HepG2 (cell line): Measurements from ENCODE around the gene PDE4D. TPM values are rescaled to one million over a fixed set of nuclear protein-coding genes. Genes with fewer than 3 reads are reported as not detected.

Experiments
- FLYWCH1 ChIP-seq: sonication (generic); formaldehyde crosslinking; IDR thresholded peaks from 2 replicates; pipeline ENCODE4 v1.8.1; 2023; ENCODE audit warnings: mild to moderate bottlenecking, missing genetic modification reagents
- HNRNPLL ChIP-seq: fragments of 200-400 bp; formaldehyde crosslinking; IDR thresholded peaks from 2 replicates; pipeline ENCODE4 v1.6.1; 2017; ENCODE audit warnings: mild to moderate bottlenecking, low read depth, low read length; ENCODE audit not compliant: poor library complexity, severe bottlenecking
- KAT8 ChIP-seq: IDR thresholded peaks from 2 replicates; pipeline ENCODE4 v1.6.1; 2016; ENCODE audit warnings: missing genetic modification reagents, missing compliant biosample characterization
- KDM5A ChIP-seq: fragments of 200-600 bp; sonication (generic); IDR thresholded peaks from 2 replicates; pipeline ENCODE4 v1.7.0; 2018; ENCODE audit warnings: antibody characterized with exemption, mild to moderate bottlenecking, low read length, borderline replicate concordance
- MIER3 ChIP-seq: IDR thresholded peaks from 2 replicates; pipeline ENCODE4 v1.6.1; 2016; ENCODE audit warnings: missing compliant biosample characterization, borderline replicate concordance
- NFE2L2 ChIP-seq: fragments of 150-350 bp; IDR thresholded peaks from 2 replicates; pipeline ENCODE4 v1.6.1; 2014; ENCODE audit warnings: low read length
- RFXAP ChIP-seq: sonication (generic); formaldehyde crosslinking; IDR thresholded peaks from 2 replicates; pipeline ENCODE4 v1.4.0; 2020; ENCODE audit warnings: missing genetic modification reagents, borderline replicate concordance
- SIX1 ChIP-seq: sonication (generic); formaldehyde crosslinking; IDR thresholded peaks from 2 replicates; pipeline ENCODE4 v1.4.0; 2020; ENCODE audit warnings: missing genetic modification reagents, borderline replicate concordance
- SMYD3 ChIP-seq: sonication (generic); formaldehyde crosslinking; IDR thresholded peaks from 2 replicates; pipeline ENCODE4 v1.8.1; 2023; ENCODE audit warnings: mild to moderate bottlenecking, missing genetic modification reagents
- ZNF251 ChIP-seq: sonication (generic); formaldehyde crosslinking; IDR thresholded peaks from 2 replicates; pipeline ENCODE4 v1.9.0; 2021; ENCODE audit warnings: mild to moderate bottlenecking, missing genetic modification reagents
- ZNF329 ChIP-seq: sonication (generic); formaldehyde crosslinking; IDR thresholded peaks from 2 replicates; pipeline ENCODE4 v1.9.0; 2021; ENCODE audit warnings: low read depth, mild to moderate bottlenecking, missing genetic modification reagents
- ZNF333 ChIP-seq: sonication (generic); formaldehyde crosslinking; IDR thresholded peaks from 2 replicates; pipeline ENCODE4 v1.4.0; 2020; ENCODE audit warnings: mild to moderate bottlenecking, missing genetic modification reagents, borderline replicate concordance
- ZNF451 ChIP-seq: sonication (generic); formaldehyde crosslinking; IDR thresholded peaks from 2 replicates; pipeline ENCODE4 v1.5.0; 2020; ENCODE audit warnings: mild to moderate bottlenecking, missing genetic modification reagents
- ZNF619 ChIP-seq: sonication (generic); formaldehyde crosslinking; IDR thresholded peaks from 2 replicates; pipeline ENCODE4 v1.4.0; 2020; ENCODE audit warnings: mild to moderate bottlenecking, missing genetic modification reagents
- ZNF713 ChIP-seq: sonication (generic); formaldehyde crosslinking; IDR thresholded peaks from 2 replicates; pipeline ENCODE4 v1.4.0; 2020; ENCODE audit warnings: mild to moderate bottlenecking, missing genetic modification reagents
- polyA plus RNA-seq, 8 experiments: library from polyadenylated mRNA; depleted of rRNA in 3 of 8; stranded (reverse) in 7 of 8; unstranded in 1 of 8; fragments of >200 nt; fragmentation: Illumina TruSeq in 4 of 8; extraction: Trizol in 4 of 8; gene quantifications; 2 replicates each; pipeline versions ENCODE4 v1.2.1 to v1.2.3, GENCODE V29; 2011 to 2016; ENCODE audit warnings: low read depth in 4 of 8, missing spikeins in 1 of 8, mixed read lengths in 1 of 8; ENCODE audit not compliant: insufficient read depth in 1 of 8
- total RNA-seq, 5 experiments: library from RNA; depleted of rRNA; stranded (reverse); fragments of >200 nt; fragmentation: Illumina TruSeq; extraction: Trizol; gene quantifications; 2 replicates each; pipeline ENCODE4 v1.2.3, GENCODE V29; 2016; ENCODE audit warnings: low read depth in 1 of 5
- TF ChIP-seq, protein P1 (sequence below): sonication (generic); formaldehyde crosslinking; IDR thresholded peaks from 2 replicates; pipeline ENCODE4 v1.4.0; 2020; ENCODE audit warnings: missing genetic modification reagents
- TF ChIP-seq, protein P2 (sequence below): sonication (generic); formaldehyde crosslinking; IDR thresholded peaks from 2 replicates; pipeline ENCODE4 v1.8.0; 2022; ENCODE audit warnings: mild to moderate bottlenecking, missing genetic modification reagents, moderate library complexity
- TF ChIP-seq, protein P3 (sequence below): sonication (generic); formaldehyde crosslinking; IDR thresholded peaks from 2 replicates; pipeline ENCODE4; 2020; ENCODE audit warnings: missing genetic modification reagents, mild to moderate bottlenecking, borderline replicate concordance
- TF ChIP-seq, protein P4 (sequence below): IDR thresholded peaks from 2 replicates; pipeline ENCODE4 v1.6.1; 2016
- TF ChIP-seq, protein P5 (sequence below): sonication (generic); formaldehyde crosslinking; conservative IDR thresholded peaks from 2 replicates; pipeline ENCODE4 v1.4.0; 2020; ENCODE audit warnings: missing genetic modification reagents
- TF ChIP-seq, protein P6 (sequence below): sonication (generic); formaldehyde crosslinking; IDR thresholded peaks from 2 replicates; pipeline ENCODE4 v1.5.1; 2020; ENCODE audit warnings: mild to moderate bottlenecking, missing genetic modification reagents, moderate library complexity

PDE4D gene
- total and polyA plus RNA-seq, 2 of the 13 experiments (the other 11 are each of a cell fraction or from before 2014, with no cell fraction given) = 7.0 to 12.2 TPM

DNA sequence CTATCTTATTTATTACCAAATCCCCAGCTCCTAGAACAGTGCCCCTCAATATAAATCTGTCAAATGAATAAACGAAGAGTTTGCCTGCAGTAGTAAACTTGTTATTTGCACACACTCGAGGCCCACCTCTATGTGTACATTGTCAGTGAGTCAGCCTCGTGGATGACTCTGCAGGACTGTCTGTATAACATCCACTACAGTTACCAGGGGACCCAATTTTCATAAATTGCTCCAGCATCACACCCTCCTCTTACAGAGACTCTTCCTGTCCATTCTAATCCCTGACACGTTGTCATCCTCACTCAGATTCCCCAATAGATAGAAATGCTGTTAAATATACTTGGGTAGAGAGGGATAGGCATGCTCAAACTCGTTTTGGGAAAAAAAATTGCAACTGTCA is 832.1 kb downstream of the PDE4D start (continued):
- TF ChIP-seq, protein P1, sequence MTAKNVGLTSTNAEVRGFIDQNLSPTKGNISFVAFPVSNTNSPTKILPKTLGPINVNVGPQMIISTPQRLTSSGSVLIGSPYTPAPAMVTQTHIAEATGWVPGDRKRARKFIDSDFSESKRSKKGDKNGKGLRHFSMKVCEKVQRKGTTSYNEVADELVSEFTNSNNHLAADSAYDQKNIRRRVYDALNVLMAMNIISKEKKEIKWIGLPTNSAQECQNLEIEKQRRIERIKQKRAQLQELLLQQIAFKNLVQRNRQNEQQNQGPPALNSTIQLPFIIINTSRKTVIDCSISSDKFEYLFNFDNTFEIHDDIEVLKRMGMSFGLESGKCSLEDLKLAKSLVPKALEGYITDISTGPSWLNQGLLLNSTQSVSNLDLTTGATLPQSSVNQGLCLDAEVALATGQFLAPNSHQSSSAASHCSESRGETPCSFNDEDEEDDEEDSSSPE (CRISPR knock-in tag) = no peak
- TF ChIP-seq ZNF329 (CRISPR knock-in tag) (no peak), ZNF451 (CRISPR knock-in tag) (no peak), HNRNPLL (no peak), ZNF713 (no peak), SMYD3 (CRISPR knock-in tag) (no peak), ZNF619 (CRISPR knock-in tag) (no peak), SIX1 (CRISPR knock-in tag) (no peak), NFE2L2 (peak; percentile 92), ZNF251 (CRISPR knock-in tag) (no peak), ZNF333 (CRISPR knock-in tag) (no peak), RFXAP (no peak), FLYWCH1 (CRISPR knock-in tag) (no peak), KAT8 (CRISPR knock-in tag) (no peak), MIER3 (no peak), KDM5A (no peak)
- TF ChIP-seq, protein P2, sequence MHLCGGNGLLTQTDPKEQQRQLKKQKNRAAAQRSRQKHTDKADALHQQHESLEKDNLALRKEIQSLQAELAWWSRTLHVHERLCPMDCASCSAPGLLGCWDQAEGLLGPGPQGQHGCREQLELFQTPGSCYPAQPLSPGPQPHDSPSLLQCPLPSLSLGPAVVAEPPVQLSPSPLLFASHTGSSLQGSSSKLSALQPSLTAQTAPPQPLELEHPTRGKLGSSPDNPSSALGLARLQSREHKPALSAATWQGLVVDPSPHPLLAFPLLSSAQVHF = no peak
- TF ChIP-seq, protein P3, sequence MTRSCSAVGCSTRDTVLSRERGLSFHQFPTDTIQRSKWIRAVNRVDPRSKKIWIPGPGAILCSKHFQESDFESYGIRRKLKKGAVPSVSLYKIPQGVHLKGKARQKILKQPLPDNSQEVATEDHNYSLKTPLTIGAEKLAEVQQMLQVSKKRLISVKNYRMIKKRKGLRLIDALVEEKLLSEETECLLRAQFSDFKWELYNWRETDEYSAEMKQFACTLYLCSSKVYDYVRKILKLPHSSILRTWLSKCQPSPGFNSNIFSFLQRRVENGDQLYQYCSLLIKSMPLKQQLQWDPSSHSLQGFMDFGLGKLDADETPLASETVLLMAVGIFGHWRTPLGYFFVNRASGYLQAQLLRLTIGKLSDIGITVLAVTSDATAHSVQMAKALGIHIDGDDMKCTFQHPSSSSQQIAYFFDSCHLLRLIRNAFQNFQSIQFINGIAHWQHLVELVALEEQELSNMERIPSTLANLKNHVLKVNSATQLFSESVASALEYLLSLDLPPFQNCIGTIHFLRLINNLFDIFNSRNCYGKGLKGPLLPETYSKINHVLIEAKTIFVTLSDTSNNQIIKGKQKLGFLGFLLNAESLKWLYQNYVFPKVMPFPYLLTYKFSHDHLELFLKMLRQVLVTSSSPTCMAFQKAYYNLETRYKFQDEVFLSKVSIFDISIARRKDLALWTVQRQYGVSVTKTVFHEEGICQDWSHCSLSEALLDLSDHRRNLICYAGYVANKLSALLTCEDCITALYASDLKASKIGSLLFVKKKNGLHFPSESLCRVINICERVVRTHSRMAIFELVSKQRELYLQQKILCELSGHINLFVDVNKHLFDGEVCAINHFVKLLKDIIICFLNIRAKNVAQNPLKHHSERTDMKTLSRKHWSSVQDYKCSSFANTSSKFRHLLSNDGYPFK (CRISPR knock-in tag) = no peak
- TF ChIP-seq, protein P4, sequence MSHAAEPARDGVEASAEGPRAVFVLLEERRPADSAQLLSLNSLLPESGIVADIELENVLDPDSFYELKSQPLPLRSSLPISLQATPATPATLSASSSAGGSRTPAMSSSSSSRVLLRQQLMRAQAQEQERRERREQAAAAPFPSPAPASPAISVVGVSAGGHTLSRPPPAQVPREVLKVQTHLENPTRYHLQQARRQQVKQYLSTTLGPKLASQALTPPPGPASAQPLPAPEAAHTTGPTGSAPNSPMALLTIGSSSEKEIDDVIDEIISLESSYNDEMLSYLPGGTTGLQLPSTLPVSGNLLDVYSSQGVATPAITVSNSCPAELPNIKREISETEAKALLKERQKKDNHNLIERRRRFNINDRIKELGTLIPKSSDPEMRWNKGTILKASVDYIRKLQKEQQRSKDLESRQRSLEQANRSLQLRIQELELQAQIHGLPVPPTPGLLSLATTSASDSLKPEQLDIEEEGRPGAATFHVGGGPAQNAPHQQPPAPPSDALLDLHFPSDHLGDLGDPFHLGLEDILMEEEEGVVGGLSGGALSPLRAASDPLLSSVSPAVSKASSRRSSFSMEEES (CRISPR knock-in tag) = no peak
- TF ChIP-seq, protein P5, sequence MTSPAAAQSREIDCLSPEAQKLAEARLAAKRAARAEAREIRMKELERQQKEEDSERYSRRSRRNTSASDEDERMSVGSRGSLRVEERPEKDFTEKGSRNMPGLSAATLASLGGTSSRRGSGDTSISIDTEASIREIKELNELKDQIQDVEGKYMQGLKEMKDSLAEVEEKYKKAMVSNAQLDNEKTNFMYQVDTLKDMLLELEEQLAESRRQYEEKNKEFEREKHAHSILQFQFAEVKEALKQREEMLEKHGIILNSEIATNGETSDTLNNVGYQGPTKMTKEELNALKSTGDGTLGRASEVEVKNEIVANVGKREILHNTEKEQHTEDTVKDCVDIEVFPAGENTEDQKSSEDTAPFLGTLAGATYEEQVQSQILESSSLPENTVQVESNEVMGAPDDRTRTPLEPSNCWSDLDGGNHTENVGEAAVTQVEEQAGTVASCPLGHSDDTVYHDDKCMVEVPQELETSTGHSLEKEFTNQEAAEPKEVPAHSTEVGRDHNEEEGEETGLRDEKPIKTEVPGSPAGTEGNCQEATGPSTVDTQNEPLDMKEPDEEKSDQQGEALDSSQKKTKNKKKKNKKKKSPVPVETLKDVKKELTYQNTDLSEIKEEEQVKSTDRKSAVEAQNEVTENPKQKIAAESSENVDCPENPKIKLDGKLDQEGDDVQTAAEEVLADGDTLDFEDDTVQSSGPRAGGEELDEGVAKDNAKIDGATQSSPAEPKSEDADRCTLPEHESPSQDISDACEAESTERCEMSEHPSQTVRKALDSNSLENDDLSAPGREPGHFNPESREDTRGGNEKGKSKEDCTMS = no peak
- TF ChIP-seq, protein P6, sequence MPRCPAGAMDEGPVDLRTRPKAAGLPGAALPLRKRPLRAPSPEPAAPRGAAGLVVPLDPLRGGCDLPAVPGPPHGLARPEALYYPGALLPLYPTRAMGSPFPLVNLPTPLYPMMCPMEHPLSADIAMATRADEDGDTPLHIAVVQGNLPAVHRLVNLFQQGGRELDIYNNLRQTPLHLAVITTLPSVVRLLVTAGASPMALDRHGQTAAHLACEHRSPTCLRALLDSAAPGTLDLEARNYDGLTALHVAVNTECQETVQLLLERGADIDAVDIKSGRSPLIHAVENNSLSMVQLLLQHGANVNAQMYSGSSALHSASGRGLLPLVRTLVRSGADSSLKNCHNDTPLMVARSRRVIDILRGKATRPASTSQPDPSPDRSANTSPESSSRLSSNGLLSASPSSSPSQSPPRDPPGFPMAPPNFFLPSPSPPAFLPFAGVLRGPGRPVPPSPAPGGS (CRISPR knock-in tag) = no peak
